ENCODE measurements around the gene DCAF11. TPM values are rescaled to one million over a fixed set of nuclear protein-coding genes. Genes with fewer than 3 reads are reported as not detected.

Gene DCAF11
- total RNA-seq, 2 donors from 2014 or later: 52.8 to 54.2 TPM

DNA sequence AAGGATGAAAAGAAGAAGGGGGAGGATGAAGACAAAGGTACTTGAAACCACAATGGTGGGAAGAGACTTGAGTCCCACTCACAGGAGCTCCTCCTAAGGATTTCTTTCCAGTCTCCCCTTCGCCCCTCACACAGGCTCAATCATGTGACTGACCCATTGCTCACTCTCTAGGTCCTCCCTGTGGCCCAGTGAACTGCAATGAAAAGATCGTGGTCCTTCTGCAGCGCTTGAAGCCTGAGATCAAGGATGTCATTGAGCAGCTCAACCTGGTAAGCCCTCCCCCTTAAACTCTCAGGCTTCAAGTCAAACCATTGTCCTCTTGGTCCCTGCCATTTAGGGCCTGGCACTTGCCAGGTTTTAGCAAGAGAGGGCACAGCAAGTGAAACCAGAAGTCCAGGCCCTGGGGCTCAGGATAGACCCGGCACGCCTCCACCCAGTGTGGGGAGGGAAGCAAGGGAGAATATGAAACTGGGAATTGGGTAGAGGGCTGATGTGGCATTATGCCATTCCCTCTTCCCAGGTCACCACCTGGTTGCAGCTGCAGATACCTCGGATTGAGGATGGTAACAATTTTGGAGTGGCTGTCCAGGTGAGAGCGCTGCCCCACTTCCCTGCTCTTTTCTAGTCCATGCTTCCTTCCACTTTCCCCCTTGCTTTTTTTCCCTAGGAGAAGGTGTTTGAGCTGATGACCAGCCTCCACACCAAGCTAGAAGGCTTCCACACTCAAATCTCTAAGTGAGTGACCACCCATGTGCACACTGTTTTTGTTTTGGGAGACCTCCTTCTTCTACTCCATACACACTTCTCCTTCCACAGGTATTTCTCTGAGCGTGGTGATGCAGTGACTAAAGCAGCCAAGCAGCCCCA is 23.2 kb downstream of the DCAF11 start:
- H3K9me3 ChIP-seq: no peaks in the 10 kb centered on the region
- ATAC-seq (ENCODE audit: insufficient number of reproducible peaks, low FRiP score, low read depth): no peak
- H3K27me3 ChIP-seq (replicated peaks; ENCODE audit: insufficient read depth): no peaks in the 10 kb centered on the region
- TF ChIP-seq, protein P1, sequence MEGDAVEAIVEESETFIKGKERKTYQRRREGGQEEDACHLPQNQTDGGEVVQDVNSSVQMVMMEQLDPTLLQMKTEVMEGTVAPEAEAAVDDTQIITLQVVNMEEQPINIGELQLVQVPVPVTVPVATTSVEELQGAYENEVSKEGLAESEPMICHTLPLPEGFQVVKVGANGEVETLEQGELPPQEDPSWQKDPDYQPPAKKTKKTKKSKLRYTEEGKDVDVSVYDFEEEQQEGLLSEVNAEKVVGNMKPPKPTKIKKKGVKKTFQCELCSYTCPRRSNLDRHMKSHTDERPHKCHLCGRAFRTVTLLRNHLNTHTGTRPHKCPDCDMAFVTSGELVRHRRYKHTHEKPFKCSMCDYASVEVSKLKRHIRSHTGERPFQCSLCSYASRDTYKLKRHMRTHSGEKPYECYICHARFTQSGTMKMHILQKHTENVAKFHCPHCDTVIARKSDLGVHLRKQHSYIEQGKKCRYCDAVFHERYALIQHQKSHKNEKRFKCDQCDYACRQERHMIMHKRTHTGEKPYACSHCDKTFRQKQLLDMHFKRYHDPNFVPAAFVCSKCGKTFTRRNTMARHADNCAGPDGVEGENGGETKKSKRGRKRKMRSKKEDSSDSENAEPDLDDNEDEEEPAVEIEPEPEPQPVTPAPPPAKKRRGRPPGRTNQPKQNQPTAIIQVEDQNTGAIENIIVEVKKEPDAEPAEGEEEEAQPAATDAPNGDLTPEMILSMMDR (IDR thresholded peaks at IDR 0.05): no peak
- peaks cover 17 to 36% of the 10 kb centered on the region in 2 donors for H3K4me1 ChIP-seq (ENCODE audit: control insufficient read depth in 1 of 2, low read depth in 2 of 2)
- H3K27ac ChIP-seq: no peak overlapping the region
- H3K4me3 ChIP-seq: no peak overlapping the region
- no peak for DNase-seq (ENCODE audit: low spot score)
- peaks cover 13% of the 10 kb centered on the region for H3K36me3 ChIP-seq

DNA sequence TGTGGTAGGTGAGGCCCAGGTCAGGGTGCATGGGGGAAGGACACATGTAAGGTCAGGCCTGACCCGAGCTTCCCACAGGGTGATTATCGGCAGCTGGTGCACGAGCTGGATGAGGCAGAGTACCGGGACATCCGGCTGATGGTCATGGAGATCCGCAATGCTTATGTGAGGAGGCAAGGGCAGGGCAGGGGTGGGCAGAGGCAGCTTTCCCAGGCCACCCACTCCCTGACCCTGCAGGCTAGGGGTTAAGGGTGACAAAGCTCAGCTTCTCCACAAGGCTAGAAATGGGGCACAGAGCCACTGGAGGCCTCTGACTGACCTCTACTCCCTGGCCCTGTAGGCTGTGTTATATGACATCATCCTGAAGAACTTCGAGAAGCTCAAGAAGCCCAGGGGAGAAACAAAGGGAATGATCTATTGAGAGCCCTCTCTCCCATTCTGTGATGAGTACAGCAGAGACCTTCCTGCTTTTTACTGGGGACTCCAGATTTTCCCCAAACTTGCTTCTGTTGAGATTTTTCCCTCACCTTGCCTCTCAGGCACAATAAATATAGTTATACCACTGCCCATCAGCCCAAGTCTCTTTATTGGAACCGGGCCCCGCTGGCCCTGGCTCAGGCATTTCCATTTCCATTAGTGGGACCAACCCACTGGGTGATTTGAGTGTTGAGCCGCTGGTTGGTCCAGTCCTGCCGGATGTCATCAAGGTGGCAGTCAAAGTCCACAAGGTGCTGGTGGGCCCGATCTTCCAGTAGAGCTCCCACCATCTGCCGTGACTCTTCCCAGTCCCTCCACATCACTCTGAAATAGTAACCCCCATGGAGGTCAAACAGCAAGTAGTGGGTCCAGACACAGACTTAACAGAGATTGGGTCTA is 24.1 kb downstream of the DCAF11 start:
- peaks cover 17 to 36% of the 10 kb centered on the region in 2 donors for H3K4me1 ChIP-seq (ENCODE audit: control insufficient read depth in 1 of 2, low read depth in 2 of 2)
- H3K27me3 ChIP-seq (replicated peaks; ENCODE audit: insufficient read depth): no peaks in the 10 kb centered on the region
- ATAC-seq (ENCODE audit: insufficient number of reproducible peaks, low FRiP score, low read depth): no peak
- H3K9me3 ChIP-seq: no peaks in the 10 kb centered on the region
- DNase-seq (ENCODE audit: low spot score): no peak
- no peak overlapping the region for H3K27ac ChIP-seq
- TF ChIP-seq, protein P1 (IDR thresholded peaks at IDR 0.05): no peak
- no peak overlapping the region for H3K4me3 ChIP-seq
- peaks cover 13% of the 10 kb centered on the region for H3K36me3 ChIP-seq

DNA sequence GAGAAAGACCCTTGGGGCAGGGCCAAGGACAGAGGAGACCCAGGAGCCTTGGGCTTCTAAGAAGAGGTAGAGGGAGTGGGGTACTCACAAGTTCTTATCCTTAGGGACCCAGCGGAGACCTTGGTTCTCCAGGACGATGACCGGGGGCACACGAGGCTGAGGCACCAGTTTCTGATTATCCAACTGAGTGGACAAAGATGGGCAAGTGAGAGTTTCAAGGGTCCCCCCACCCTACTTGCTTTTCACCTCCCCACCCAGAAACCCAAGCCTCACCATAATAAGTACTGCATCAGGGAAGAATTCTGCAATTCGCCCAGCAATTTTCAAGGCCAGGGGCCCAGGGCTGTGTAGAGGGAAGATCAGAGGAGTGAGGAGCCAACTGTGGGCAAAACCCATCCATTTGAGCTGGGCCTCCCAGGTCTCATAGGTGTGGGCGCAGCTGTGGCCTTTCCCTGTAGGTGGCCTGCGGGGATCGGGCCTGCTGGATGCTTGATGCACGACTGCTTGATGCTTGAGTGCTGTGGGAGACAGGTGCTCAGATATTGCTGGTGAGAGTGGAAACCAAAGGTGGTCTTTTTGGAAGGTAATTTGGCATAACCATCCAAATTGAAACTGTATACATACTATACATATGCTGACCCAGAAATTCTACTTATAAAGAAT is 24.8 kb downstream of the DCAF11 start:
- H3K27ac ChIP-seq: no peak overlapping the region
- H3K27me3 ChIP-seq (replicated peaks; ENCODE audit: insufficient read depth): no peaks in the 10 kb centered on the region
- no peak overlapping the region for H3K4me3 ChIP-seq
- DNase-seq (ENCODE audit: low spot score) (no peak), ATAC-seq (ENCODE audit: insufficient number of reproducible peaks, low FRiP score, low read depth) (no peak)
- H3K4me1 ChIP-seq (ENCODE audit: control insufficient read depth in 1 of 2, low read depth in 2 of 2): peaks cover 17 to 36% of the 10 kb centered on the region in 2 donors
- H3K9me3 ChIP-seq: no peaks in the 10 kb centered on the region
- peaks cover 13% of the 10 kb centered on the region for H3K36me3 ChIP-seq
- TF ChIP-seq, protein P1 (IDR thresholded peaks at IDR 0.05): no peak

DNA sequence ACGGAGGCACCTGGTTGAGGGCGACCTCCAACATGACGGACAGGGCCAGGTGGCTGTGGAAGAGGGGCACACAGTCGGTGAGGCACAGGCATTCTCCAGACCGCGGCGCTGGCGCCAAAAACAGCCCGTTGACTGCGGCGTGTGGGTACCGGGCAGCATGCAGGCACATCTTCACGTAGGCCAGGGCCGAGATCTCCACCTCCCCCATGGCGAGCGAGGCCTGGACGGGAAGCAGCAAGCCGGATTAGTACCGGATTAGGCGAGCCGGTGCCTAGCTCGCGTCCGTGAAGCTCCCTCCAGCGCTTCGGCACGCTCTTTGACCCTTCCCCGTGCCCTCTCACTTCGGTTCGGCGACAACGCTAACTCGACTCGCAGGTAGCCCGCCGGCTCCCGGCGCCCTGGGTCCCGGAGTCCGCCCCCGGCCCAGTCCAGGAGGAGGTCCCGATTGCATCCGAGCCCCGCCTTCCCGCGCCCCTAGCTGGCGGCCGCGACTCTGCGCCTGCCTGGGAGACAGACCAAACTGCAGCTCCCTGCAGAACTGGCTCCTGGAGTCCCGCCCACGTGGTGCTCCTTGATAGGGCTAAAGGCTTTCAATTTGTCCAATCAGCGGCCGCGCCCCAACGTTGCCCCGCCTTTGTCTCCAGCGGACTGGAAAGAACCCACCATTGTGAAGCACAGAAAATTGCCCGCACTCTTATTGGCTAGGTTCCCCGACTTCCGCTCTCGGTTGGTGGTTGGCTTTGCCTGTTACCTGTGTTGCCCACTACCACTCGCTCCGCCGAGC is 26.7 kb downstream of the DCAF11 start, which contains the start of gene EMC9:
TSS of gene EMC9 (minus strand) at position 495 of the 784 bp plus-strand sequence. CDS start at position 208, 287 bp downstream.
- peaks cover 13% of the 10 kb centered on the region for H3K36me3 ChIP-seq
- no peaks in the 10 kb centered on the region for H3K9me3 ChIP-seq
- ATAC-seq (ENCODE audit: insufficient number of reproducible peaks, low FRiP score, low read depth) (peak; percentile 94), DNase-seq (ENCODE audit: low spot score) (peak; percentile 100)
- TF ChIP-seq, protein P1 (IDR thresholded peaks at IDR 0.05): peak; percentile 49
- H3K4me3 ChIP-seq: peak within 1 kb of the TSS; percentile 85
- H3K27ac ChIP-seq: peak within 1 kb of the TSS; percentile 84 to 90
- H3K27me3 ChIP-seq (replicated peaks; ENCODE audit: insufficient read depth): no peaks in the 10 kb centered on the region
- peaks cover 23 to 43% of the 10 kb centered on the region in 2 donors for H3K4me1 ChIP-seq (ENCODE audit: control insufficient read depth in 1 of 2, low read depth in 2 of 2)

Data from thoracic aorta (tissue), 2 donors.